GM23338 (cell line): ENCODE data around the gene LAYN. TPM values are rescaled to one million over a fixed set of nuclear protein-coding genes. Genes with fewer than 3 reads are reported as not detected.

Experiments used
- ATAC-seq: fragments of 200-7000 bp; cut with Tn5 transposase; 3 replicates; pipeline ENCODE4 v1.9.1; 2020
- DNase-seq: peaks from one replicate; pipeline ENCODE4 v3.0.0-alpha.2; 2015; ENCODE audit warnings: low spot score
- H2AFZ ChIP-seq: fragments of 200-600 bp; sonication (generic); 2 replicates; pipeline ENCODE4 v1.8.0; 2016; ENCODE audit warnings: antibody characterized with exemption, mild to moderate bottlenecking, moderate library complexity
- H3F3A ChIP-seq: fragments of 200-600 bp; sonication (generic); replicated peaks from 2 replicates; pipeline ENCODE4 v1.8.0; 2017; ENCODE audit warnings: antibody characterized with exemption, mixed run types, low read depth
- H3K27ac ChIP-seq: fragments of 200-600 bp; sonication (generic); 2 replicates; pipeline ENCODE4 v1.6.1; 2016; ENCODE audit warnings: low read depth
- H3K27me3 ChIP-seq: fragments of 200-600 bp; sonication (generic); 2 replicates; pipeline ENCODE4 v1.8.0; 2016; ENCODE audit warnings: mild to moderate bottlenecking, mixed run types, moderate library complexity; ENCODE audit not compliant: insufficient read depth
- H3K36me3 ChIP-seq: fragments of 200-600 bp; sonication (generic); 2 replicates; pipeline ENCODE4 v1.8.0; 2016; ENCODE audit warnings: mild to moderate bottlenecking; ENCODE audit not compliant: insufficient read depth
- H3K4me1 ChIP-seq: fragments of 200-600 bp; sonication (generic); 2 replicates; pipeline ENCODE4 v1.8.0; 2016; ENCODE audit warnings: mild to moderate bottlenecking, moderate library complexity; ENCODE audit not compliant: insufficient read depth
- H3K4me2 ChIP-seq: fragments of 200-600 bp; sonication (generic); 2 replicates; pipeline ENCODE4 v1.7.1; 2017; ENCODE audit warnings: mixed run types
- H3K4me3 ChIP-seq: fragments of 200-600 bp; sonication (generic); 2 replicates; pipeline ENCODE4 v1.6.1; 2016; ENCODE audit warnings: mixed run types
- H3K79me2 ChIP-seq: fragments of 200-600 bp; sonication (generic); replicated peaks from 2 replicates; pipeline ENCODE4 v1.8.0; 2017; ENCODE audit warnings: mild to moderate bottlenecking; ENCODE audit not compliant: insufficient read depth
- H3K9me2 ChIP-seq: fragments of 200-600 bp; sonication (generic); 2 replicates; pipeline ENCODE4 v1.8.0; 2017; ENCODE audit not compliant: insufficient read depth
- H4K20me1 ChIP-seq: fragments of 200-600 bp; sonication (generic); replicated peaks from 2 replicates; pipeline ENCODE4 v1.8.0; 2017; ENCODE audit warnings: mild to moderate bottlenecking; ENCODE audit not compliant: insufficient read depth
- H3K27ac Mint-ChIP-seq: 2 replicates; pipeline ENCODE4 v1.8.0; 2020; ENCODE audit warnings: inconsistent platforms, mild to moderate bottlenecking, moderate library complexity, mixed read lengths
- H3K27me3 Mint-ChIP-seq: 3 replicates; pipeline ENCODE4 v1.8.0; 2022; ENCODE audit warnings: low read depth, mild to moderate bottlenecking, moderate library complexity, mixed read lengths, inconsistent platforms; ENCODE audit not compliant: insufficient read depth, poor library complexity
- H3K36me3 Mint-ChIP-seq: 3 replicates; pipeline ENCODE4 v1.8.0; 2021; ENCODE audit warnings: low read depth, mild to moderate bottlenecking, inconsistent platforms, moderate library complexity, mixed read lengths
- H3K4me1 Mint-ChIP-seq: 3 replicates; pipeline ENCODE4 v1.8.0; 2020; ENCODE audit warnings: mild to moderate bottlenecking, inconsistent platforms, mixed read lengths
- H3K4me3 Mint-ChIP-seq: 3 replicates; pipeline ENCODE4 v1.8.0; 2021; ENCODE audit warnings: moderate library complexity, mild to moderate bottlenecking, inconsistent platforms, mixed read lengths
- H3K9me3 Mint-ChIP-seq: 3 replicates; pipeline ENCODE4 v1.8.0; 2020; ENCODE audit warnings: moderate library complexity, mild to moderate bottlenecking, inconsistent platforms, mixed read lengths
- CREB1 ChIP-seq: fragments of 250-450 bp; sonication (Bioruptor Pico); IDR thresholded peaks from 2 replicates; pipeline ENCODE4 v1.5.0; 2020; ENCODE audit warnings: low read depth, mild to moderate bottlenecking, moderate library complexity
- CTCF ChIP-seq, 2 experiments: fragments of 200-600 bp in 1 of 2; sonication (generic) in 1 of 2; conservative IDR thresholded peaks; 2 replicates each; pipeline versions ENCODE4 v1.5.1 to v1.6.1; 2016 to 2017; ENCODE audit warnings: antibody characterized with exemption in 2 of 2, low read depth in 2 of 2, mild to moderate bottlenecking in 2 of 2, moderate library complexity in 1 of 2
- ETS1 ChIP-seq: IDR thresholded peaks from 2 replicates; pipeline ENCODE4 v1.6.1; 2016; ENCODE audit warnings: antibody characterized with exemption
- EZH2 ChIP-seq: fragments of 200-600 bp; sonication (generic); IDR thresholded peaks from one replicate; pipeline ENCODE4 v1.8.0; 2017; ENCODE audit warnings: antibody characterized with exemption, mild to moderate bottlenecking, low read depth; ENCODE audit not compliant: unreplicated experiment
- EZH2phosphoT487 ChIP-seq: fragments of 200-600 bp; sonication (generic); IDR thresholded peaks from one replicate; pipeline ENCODE4 v1.8.1; 2018; ENCODE audit warnings: antibody characterized with exemption; ENCODE audit not compliant: unreplicated experiment
- JUNB ChIP-seq: IDR thresholded peaks from one replicate; pipeline ENCODE4 v1.6.1; 2016; ENCODE audit warnings: antibody characterized with exemption; ENCODE audit not compliant: unreplicated experiment
- NANOG ChIP-seq: IDR thresholded peaks from 2 replicates; pipeline ENCODE4 v1.6.1; 2016; ENCODE audit warnings: antibody characterized with exemption, borderline replicate concordance
- POLR2AphosphoS5 ChIP-seq: IDR thresholded peaks from 2 replicates; pipeline ENCODE4 v1.6.1; 2016; ENCODE audit warnings: antibody characterized with exemption, low read depth
- STAT1 ChIP-seq: IDR thresholded peaks from one replicate; pipeline ENCODE4 v1.6.1; 2016; ENCODE audit warnings: antibody characterized with exemption; ENCODE audit not compliant: unreplicated experiment
- ZNF114 ChIP-seq: fragments of 250-450 bp; sonication (Bioruptor Pico); IDR thresholded peaks from 2 replicates; pipeline ENCODE4 v1.5.0; 2020; ENCODE audit warnings: mild to moderate bottlenecking, moderate library complexity
- ZNF331 ChIP-seq: fragments of 250-450 bp; sonication (Bioruptor Pico); IDR thresholded peaks from 2 replicates; pipeline ENCODE4 v1.5.0; 2020; ENCODE audit warnings: low read depth, mild to moderate bottlenecking, moderate library complexity
- ZNF462 ChIP-seq: fragments of 250-450 bp; sonication (Bioruptor Pico); IDR thresholded peaks from 2 replicates; pipeline ENCODE4 v1.5.0; 2020; ENCODE audit warnings: mild to moderate bottlenecking, moderate library complexity
- polyA plus RNA-seq: library from polyadenylated mRNA; unstranded; fragments of >200 nt; fragmentation: Nextera tagmentation; extraction: Ambion mirVana; gene quantifications from 2 replicates; pipeline ENCODE4 v1.2.1, GENCODE V29; 2016
- total RNA-seq: library from RNA; depleted of rRNA; stranded (reverse); fragments of >200 nt; shearing (Covaris generic); gene quantifications from 2 replicates; pipeline ENCODE4 v1.2.3, GENCODE V29; 2014
- TF ChIP-seq, protein P1 (sequence below): IDR thresholded peaks from one replicate; pipeline ENCODE4 v1.6.1; 2018; ENCODE audit warnings: antibody characterized with exemption; ENCODE audit not compliant: unreplicated experiment

Gene LAYN
- total and polyA plus RNA-seq, 2 experiments from 2014 or later, result 6.8 to 7.9 TPM

DNA sequence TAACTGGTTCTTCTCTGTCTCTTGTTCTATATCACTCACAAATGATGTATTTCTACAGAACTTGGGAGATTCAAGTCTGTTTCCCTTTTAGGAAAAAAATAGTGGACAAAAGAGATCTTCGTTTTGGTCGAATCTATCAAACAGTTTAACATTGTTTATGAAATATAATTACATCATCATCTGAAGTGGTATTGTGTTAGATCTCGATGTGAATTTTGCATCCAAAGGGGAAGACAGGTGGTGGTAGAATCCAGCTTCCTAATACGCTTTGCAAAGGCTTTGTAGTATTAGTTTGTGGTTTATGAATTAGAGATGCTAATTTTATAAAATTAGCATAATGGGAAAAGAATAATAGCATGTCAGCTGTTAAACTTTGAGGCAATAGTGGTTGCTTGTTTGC lies 65.2 kb downstream of the LAYN start:
- Histone ChIP-seq H3K4me3 (no peak overlapping the region), H3K79me2 (peaks cover 46% of the 10 kb centered on the region), H4K20me1 (peaks cover 16% of the 10 kb centered on the region), H3K9me2 (no peaks in the 10 kb centered on the region), H3K4me1 (peaks cover 22% of the 10 kb centered on the region), H3K27me3 (peaks cover 23% of the 10 kb centered on the region), H3F3A (no peaks in the 10 kb centered on the region), H3K27ac (no peak overlapping the region), H2AFZ (no peak overlapping the region), H3K4me2 (no peak overlapping the region), H3K36me3 (no peaks in the 10 kb centered on the region)
- no peaks in the 10 kb centered on the region for H3K9me3 Mint-ChIP-seq
- no peak overlapping the region for H3K27ac Mint-ChIP-seq
- TF ChIP-seq CTCF (conservative IDR thresholded peaks at IDR 0.05; ENCODE audit: low read depth in 2 of 2) (no peak), ZNF462 (CRISPR knock-in tag) (no peak), EZH2phosphoT487 (no peak), JUNB (no peak), POLR2AphosphoS5 (no peak), STAT1 (no peak), ZNF114 (CRISPR knock-in tag) (no peak), CREB1 (CRISPR knock-in tag) (no peak), EZH2 (no peak), ETS1 (no peak), ZNF331 (no peak), NANOG (no peak)
- TF ChIP-seq, protein P1, sequence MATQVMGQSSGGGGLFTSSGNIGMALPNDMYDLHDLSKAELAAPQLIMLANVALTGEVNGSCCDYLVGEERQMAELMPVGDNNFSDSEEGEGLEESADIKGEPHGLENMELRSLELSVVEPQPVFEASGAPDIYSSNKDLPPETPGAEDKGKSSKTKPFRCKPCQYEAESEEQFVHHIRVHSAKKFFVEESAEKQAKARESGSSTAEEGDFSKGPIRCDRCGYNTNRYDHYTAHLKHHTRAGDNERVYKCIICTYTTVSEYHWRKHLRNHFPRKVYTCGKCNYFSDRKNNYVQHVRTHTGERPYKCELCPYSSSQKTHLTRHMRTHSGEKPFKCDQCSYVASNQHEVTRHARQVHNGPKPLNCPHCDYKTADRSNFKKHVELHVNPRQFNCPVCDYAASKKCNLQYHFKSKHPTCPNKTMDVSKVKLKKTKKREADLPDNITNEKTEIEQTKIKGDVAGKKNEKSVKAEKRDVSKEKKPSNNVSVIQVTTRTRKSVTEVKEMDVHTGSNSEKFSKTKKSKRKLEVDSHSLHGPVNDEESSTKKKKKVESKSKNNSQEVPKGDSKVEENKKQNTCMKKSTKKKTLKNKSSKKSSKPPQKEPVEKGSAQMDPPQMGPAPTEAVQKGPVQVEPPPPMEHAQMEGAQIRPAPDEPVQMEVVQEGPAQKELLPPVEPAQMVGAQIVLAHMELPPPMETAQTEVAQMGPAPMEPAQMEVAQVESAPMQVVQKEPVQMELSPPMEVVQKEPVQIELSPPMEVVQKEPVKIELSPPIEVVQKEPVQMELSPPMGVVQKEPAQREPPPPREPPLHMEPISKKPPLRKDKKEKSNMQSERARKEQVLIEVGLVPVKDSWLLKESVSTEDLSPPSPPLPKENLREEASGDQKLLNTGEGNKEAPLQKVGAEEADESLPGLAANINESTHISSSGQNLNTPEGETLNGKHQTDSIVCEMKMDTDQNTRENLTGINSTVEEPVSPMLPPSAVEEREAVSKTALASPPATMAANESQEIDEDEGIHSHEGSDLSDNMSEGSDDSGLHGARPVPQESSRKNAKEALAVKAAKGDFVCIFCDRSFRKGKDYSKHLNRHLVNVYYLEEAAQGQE, result no peak
- no peaks in the 10 kb centered on the region for H3K36me3 Mint-ChIP-seq
- no peak for DNase-seq
- H3K27me3 Mint-ChIP-seq, result peaks cover 16% of the 10 kb centered on the region
- H3K4me3 Mint-ChIP-seq, result no peak overlapping the region
- peaks cover 23% of the 10 kb centered on the region for H3K4me1 Mint-ChIP-seq
- ATAC-seq, result no peak
